Right forelimb (tissue), 1 donor: ENCODE measurements around the gene NFE2L2.
"Not testable (repeated sequence)": the region's sequence is repeated elsewhere in the genome, so short reads cannot be mapped to it uniquely, and the experiment has no call there.

Source experiments
- DNase-seq: peaks from one replicate; pipeline ENCODE4 v3.0.0-alpha.2; 2018

NFE2L2 gene

GRCh38 chr2:177279847-177280246, 15.3 kb upstream of the NFE2L2 start:
- no peak for DNase-seq

DNA sequence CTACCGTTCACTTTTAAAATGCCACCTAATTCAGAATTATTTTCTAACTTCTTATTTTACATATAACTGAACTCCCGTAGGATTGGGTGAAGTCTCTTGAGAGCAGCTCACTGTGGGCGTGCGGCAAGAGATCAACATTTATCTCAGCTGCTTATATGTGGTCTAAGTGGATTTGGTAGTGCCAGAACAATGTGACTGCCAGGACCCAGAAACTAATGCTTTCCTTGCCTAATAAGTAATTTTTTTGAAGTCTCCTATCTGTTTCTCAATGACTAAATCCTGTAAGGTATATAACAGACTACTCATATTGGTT, 11.2 kb upstream of the NFE2L2 start:
- no peak for DNase-seq

GRCh38 chr2:177275040-177275742, 10.7 kb upstream of the NFE2L2 start:
- DNase-seq, result no peak

- no peak for DNase-seq
Measured at GRCh38 chr2:177273408-177273807, 8.9 kb upstream of the NFE2L2 start.

GRCh38 chr2:177272765-177273164, 8.2 kb upstream of the NFE2L2 start:
- no peak for DNase-seq

DNA sequence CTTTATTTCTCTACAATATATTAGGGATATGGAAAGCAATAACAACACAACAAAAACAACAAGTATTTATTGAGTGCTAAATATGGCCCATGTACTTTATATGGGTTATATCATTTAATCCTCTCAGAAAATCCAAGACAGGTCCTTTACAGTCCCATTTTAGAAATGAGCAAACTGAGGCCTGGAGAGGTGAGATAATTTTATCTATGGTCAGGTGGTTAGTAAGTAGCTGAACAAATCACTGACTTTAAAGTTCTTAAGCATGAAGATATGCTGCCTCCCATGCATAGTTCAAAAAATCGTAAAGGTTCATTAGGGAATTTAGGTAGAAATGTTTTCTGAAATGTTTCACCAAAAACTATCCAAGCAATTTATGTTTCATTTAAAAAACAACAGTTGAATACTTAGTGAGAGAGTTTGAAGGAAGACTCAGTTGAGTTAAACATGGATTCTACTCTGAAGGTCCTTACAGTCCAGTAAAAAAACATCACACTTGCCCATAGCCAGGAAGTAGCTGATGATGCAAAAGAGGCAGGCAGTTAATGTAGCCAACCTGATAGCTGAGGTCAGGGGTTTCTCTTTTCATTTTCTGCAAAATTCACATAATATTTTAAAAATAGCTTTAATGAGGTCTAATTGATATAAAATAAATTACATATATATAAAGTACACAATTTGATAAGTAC, 7.6 kb upstream of the NFE2L2 start:
- DNase-seq, result no peak

DNA sequence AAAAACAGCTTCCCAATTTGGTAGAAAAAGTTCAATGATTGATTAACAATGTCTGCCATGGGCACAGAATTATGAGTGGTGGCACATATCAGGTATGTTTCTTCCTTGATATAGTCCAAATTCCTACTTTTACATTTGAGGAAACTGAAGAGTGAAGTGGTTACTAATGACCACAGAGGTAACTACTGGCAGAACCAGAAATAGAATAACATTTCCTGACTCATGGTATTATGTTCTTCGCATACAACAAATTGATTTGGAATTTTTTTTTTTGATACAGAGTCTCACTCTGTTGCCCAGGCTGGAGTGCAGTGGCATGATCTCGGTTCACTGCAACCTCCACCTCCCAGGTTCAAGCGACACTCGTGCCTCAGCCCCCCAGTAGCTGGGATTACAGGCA, 6.0 kb upstream of the NFE2L2 start:
- no peak for DNase-seq

DNA sequence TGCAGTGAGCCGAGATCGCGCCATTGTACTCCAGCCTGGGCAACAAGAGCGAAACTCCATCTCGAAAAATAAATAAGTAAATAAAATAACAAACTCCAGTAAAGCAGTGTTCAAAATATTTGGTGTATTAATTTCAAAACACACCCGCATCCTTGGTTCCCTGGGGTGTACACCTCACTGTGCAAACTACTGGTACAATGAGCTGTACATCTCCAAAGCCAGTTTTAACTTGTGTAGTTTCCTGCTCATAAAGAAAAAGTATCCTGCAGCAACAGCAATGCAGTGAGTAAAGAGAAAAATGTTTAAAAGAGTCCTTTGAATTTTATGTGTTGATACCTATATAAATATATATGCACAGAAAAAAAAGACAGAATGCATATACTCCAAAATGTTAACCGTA, 4.4 kb upstream of the NFE2L2 start:
- no peak for DNase-seq

GRCh38 chr2:177268187-177268871, 3.8 kb upstream of the NFE2L2 start:
- no peak for DNase-seq

DNA sequence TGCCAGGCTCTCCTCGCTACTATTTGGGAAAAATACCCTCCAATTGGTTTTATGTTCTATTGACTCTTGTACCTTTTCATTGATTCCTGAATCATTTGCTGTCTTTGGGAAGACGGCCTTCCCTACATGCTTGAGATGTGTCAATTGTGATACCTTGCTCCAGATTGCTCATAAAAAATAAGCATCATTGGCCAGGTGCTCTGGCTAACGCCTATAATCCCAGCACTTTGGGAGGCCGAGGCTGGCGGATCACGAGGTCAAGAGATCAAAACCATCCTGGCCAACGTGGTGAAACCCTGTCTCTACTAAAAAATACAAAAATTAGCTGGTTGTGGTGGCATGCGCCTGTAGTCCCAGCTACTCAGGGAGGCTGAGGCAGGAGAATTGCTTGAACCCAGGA, 2.4 kb upstream of the NFE2L2 start:
- DNase-seq, result not testable (repeated sequence)

DNA sequence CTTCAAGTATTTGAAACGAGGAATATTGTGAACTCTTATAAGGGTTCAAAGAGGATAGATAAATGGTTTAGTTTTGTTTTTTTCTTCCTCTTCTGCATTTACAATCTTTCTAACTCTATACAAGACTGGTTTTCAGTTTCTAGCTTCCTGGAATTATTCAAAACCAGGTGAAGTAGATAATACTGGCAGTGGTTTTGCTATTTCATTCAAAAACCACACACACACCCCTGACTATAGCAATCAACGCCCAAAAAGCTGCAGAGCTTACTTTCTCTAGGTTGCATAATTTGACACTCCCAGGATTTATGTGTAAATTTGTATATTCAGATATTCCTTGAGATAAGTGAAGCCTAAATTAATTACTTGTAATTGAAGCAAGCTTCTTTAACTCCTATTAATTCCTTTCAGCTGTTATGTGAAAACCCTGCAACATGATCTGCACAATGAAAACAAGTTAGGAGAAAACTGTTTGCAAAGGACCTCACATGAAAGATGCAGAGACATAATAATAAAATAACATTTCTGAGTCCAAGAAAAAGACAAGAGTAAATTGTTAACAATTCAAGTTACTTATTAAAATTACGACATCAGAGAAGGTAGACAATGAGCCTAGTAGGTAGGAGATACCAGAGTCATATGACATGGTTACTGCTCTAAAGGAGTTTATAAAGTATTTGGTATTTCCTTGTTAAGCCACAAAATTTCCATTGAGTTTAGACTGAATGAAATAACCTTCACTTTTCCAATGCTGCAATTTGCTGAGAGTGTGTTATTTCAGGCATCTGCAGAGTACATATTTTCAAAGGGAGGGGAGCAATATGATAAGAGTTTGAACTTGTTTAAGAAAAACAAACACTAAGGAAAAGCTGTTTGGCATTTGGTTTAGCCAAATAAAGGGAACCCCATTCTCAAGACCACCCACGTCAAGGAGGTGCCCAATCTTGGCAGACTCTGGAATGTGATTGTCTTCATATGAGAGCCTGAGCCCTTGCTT, 1.6 kb upstream of the NFE2L2 start:
- no peak for DNase-seq

- peak; percentile 81 for DNase-seq
Measured at GRCh38 chr2:177264209-177264692, 276 bp downstream of the NFE2L2 start.

- DNase-seq, result peak; percentile 99
Measured at GRCh38 chr2:177263451-177264208, 897 bp downstream of the NFE2L2 start.

DNA sequence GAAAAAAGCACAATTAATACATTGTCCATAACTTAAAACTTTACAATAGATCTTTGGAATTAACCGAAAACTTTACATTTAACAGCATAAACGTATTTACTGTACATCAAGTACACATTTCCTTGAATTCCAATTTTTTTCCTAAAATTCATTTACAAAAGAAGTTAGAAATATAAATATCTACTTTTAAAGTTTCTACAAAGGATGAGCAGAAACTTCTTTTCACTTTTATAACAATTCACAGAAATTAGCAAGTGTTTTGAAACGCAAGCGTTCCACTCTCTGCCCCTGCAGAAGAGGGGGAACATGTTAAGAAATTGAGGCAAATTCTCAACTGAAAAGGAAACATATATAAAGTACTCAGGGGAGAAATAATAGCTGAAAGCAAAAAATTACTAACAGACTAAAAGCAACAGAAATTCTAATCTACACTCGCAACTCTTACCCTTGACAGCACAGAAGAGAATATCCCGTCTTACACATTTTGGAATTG, 1.5 kb downstream of the NFE2L2 start:
- no peak for DNase-seq

DNA sequence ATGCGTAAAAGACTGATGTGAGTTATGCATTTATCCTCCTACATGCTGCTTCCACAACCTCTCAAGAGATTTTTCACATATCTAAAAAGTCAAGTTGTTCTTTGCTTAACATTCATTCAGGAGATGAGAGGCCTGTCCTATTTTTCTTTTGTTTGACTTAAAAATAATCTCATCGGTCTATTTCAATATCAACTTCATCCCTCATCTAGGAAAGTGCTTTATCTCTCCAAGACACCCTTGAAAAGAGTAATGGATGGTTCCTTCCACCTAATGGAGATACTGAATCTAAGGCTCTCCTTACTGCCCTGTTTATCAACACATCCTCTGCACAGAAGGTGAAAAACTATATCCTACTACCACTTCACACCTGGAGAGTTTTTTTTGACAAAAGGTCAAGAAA, 2.4 kb downstream of the NFE2L2 start:
- no peak for DNase-seq

- DNase-seq, result no peak
Measured at GRCh38 chr2:177261116-177262060, 3.1 kb downstream of the NFE2L2 start.

GRCh38 chr2:177260379-177260778, 4.1 kb downstream of the NFE2L2 start:
- DNase-seq, result no peak

- no peak for DNase-seq
Measured at GRCh38 chr2:177258059-177258458, 6.5 kb downstream of the NFE2L2 start.

- no peak for DNase-seq
Measured at GRCh38 chr2:177257471-177257870, 7.1 kb downstream of the NFE2L2 start.

DNA sequence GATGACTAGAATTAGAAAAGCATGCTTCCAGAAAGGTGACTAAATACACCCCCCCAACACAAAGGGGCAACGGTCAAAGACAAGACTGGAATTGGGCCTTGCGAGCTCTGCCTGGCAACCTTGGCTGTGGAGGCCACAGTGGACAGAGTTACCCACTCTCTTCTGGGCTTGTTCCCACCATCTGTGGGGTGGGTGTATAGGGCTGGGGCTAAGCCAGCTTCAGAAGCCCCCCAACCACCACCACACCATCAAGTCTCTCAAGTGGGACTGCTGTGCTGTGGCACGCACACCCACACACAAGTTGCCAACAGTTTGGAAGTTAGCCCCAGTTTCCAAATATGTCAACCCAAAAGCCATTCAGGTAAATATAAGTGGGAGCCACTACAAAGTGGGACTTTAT, 7.8 kb downstream of the NFE2L2 start:
- no peak for DNase-seq

GRCh38 chr2:177256026-177256425, 8.5 kb downstream of the NFE2L2 start:
- no peak for DNase-seq
